GM18498 (cell line): ENCODE results near the gene TRIM17.

Experiments used
- ATAC-seq: cut with Tn5 transposase; IDR thresholded peaks from one replicate; pipeline ENCODE4 v1.9.1; 2021; ENCODE audit warnings: mild to moderate bottlenecking, moderate library complexity; ENCODE audit not compliant: unreplicated experiment

TRIM17 gene

DNA sequence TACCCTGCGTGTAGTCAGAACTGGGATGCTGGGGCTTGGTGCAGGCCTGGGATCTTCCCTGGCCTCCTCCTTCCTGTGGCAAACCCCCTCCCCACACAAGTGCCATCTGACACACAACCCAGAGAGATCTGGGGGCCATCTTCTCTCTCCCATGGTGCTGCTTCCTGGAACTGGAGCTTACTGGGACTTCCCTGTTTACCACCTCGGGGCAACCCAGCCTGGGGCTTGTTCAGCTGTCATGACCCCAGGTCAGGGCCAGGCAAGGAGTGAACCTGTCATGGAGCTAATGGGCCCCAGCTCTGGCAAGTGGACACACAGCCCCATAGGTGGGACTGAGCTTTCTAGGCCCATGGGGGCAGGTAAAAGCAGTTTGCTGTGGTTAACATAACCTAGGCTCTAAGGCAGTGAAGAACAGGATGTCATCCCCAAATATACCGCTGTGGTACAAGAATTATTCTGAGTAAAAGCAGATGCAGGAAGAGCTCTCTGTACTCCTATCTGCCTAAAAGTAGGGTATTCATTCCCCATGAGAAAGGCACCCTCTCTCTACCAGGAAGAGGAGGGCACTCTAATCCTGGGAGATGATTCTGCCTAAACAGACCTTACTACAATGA lies 12.4 kb downstream of the TRIM17 start:
- ATAC-seq = no peak

DNA sequence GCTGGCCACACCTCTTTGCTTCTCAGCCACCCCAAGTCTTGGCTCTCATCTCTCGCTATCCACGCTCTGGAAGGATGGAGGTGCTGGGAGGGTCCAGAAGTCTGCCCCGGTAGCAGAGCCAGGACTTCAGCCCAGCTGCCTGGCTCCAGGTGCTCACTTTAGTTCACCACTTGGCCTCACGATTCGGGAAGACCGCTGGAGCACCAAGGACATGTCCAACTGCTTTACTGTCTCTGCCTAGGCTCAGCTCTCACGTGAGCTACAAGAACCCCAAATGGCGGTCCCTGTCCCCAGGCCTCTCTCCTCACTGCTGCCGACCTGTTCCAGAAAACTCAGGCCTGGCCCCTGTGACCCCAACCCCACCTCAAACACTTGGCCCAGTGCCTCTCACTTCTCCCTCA lies 13.4 kb downstream of the TRIM17 start:
- no peak for ATAC-seq

DNA sequence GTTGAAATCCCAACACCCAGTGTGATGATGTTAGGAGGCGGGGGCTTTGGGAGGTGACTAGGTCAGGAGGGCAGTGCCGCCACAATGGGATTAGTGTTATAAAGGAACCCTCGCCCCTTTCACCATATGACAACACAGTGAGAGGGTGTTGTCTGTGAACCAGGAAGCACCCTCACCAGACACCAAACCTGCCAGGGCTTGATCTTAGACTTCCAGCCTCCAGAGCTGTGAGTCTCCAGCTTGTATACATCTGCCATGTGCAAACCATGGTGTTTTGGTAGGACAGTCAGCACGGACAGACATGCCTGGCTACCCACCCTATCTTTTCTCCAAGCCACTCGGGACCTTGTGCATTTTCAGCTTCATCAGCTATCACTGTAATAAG lies 14.0 kb downstream of the TRIM17 start:
- ATAC-seq = no peak

DNA sequence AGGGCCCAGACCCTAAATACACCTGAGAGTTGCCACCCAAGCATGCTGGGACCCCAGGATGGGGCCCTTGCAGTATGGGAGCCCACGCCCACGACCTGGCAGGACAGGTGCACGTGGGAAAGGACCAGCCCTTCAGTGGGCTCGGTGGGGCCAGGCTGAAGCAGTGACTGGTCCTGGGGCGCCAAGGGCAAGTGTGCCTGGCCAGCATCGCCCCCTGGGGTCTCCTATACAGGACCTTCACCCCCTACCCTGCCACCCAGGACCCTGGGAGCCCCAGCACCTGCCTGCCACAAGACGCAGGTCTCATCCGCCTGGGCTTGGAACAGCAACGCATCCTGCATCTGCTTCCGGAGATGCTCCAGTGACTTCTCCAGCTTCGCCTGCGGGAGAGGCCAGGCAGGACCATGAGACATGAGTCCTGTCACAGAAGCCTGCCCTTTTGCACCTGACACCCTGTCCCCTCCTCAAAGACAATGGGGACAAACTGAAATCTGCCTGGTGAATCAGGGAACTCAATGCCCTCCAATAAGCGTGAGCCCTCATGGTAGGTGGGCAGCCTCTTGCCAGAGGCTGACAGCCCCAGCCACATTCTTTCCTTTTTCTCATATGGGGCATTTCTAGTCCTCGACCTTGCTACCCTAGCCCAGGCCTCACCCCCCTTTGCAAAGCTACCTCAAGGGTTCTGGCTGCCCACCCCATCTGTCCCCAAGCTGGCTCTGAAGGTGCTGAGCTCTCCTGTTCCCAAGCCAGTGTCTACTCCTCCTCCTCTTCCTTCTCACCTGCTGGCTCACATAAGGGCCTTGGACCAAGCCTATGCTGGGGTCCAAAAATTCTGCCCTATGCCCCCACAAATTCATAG lies 14.7 kb downstream of the TRIM17 start:
- ATAC-seq = no peak

DNA sequence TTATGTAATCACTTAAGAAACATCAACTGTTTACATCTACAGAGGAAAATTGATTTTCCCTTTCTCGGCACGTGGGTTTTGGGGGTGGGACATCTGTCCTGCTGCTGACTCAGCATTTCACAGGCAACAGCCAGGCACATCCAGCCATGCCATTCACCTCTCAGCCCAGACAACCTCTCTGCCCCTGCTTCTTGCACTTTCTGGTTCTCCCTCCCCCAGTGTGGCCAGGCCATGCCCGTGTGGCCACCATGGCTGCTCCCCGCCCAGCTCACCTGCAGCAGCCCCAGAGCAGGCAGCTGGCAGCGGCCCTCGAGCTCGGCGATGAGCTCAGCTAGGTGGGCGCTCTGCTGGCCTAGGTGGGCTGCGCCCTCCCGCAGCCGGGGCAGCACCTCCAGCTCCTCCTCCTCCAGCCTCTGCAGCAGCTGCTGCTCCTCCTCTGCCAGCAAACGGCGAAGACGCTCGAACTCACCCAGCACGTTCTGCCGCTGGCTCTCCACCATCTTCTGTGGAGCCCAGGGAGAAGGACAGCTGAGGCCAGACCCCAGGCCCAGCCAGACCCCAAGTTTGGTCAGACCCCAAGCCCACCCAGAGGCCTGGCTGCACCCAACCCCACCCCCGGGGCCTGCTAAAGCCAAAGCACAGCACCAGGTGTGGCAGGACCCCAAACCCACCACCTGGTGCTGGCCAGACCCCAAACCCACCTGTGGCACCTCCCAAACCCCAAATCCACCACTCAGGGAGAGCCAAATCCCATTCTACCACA lies 15.8 kb downstream of the TRIM17 start:
- no peak for ATAC-seq

DNA sequence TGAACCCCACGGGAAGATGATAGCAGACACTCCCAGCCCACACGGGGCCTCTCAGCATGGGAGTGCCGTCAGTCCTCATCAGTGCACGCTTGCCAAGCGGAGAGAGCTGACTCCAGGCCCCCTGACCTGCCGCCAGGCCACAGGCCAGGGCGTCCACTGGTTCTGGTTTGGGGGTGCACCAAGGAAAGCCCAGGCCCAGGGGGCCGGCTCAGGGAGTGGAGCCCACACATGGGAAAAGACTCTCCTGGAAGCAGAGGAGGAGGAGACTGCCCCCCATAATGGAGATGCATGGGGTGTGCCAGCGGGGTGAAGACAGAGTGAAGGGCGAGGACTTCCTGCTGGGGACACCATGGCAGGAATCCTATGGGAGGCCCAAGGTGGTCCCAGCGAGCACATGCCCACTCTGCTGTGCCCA lies 16.4 kb downstream of the TRIM17 start:
- no peak for ATAC-seq

DNA sequence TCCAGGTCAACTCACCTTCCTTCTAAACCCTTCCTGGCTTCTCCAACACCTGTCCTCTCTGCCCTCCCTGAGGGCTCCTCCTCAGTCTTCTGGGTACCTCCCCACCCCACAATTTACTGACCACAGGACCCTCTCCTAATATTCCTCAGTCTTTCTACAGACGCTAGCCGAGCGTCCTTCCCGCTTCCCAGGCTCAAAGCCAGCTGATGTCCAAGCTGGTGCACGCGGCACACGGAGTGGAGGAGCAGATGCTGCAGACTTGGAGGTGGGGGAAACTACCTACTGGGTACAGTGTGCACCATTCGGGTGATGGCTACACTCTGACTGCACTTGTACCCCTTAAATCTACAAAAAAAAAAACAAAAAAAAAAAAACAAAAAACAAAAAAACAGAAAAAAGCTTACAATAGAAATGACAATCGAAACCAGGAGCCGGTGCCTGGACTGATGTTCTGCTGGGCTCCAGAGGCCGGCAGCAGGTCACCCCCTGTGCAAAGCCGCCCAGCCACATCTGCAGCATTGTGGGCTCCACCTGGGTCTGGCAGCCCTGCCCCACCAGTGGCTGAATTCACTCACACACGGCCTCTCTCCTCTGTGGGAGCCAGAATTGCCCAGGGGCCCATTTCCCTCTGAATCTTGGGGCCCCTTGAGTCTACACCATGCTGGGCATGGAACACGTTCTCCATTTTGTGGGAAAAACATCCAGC lies 17.0 kb downstream of the TRIM17 start:
- no peak for ATAC-seq

DNA sequence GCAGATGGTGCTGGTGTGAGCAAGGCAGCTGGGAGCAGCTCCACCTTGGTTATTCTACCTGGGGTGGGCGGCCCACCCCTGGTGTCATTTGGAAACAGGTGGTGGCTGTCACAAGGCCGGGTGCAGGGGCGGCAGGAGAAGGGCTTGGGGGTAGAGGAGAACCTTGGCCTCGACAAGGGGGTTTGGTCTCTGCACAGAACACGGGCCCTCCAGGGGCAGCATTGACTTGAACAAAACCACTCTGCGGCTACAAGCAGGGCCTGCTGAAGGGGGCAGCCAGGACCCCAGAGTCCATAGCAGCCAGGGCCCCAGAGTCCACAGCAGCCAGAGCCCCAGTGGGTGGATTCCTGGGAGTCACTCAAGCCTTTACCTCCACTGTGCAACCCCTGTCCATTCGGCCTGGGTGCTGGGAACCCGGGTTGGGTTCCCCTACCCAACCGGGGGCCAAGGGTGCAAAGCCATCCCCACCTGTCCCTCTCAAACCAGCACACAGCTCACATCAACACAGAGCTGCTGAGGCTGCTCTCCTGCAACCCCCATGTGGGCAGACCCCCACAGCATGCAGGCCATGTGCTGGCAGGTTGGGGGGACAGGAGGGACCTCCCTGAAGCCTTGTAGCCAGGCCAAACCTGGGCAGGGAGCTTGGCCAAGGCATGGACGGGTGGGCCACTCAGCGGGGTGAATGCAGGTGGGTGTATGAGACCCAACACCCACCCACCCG lies 17.8 kb downstream of the TRIM17 start:
- ATAC-seq = no peak

DNA sequence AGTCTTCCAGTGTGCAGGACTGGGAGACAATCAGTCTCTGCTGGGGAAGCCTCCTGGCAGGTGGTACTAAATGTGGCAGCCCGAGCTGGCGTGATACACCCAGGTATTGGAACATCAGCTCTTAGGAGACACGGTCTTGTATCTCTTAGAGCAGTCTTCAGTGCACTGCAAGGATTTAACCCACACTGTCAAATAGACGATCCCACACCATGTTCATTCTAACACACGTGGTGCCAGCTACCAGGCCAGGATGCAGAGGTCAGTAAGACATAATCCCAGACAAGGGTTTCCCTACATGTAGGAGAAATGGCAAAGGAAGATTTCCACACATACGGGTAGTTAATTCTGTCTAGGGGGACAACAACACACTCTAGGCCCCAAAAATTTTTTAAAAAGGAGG lies 18.7 kb downstream of the TRIM17 start:
- no peak for ATAC-seq

DNA sequence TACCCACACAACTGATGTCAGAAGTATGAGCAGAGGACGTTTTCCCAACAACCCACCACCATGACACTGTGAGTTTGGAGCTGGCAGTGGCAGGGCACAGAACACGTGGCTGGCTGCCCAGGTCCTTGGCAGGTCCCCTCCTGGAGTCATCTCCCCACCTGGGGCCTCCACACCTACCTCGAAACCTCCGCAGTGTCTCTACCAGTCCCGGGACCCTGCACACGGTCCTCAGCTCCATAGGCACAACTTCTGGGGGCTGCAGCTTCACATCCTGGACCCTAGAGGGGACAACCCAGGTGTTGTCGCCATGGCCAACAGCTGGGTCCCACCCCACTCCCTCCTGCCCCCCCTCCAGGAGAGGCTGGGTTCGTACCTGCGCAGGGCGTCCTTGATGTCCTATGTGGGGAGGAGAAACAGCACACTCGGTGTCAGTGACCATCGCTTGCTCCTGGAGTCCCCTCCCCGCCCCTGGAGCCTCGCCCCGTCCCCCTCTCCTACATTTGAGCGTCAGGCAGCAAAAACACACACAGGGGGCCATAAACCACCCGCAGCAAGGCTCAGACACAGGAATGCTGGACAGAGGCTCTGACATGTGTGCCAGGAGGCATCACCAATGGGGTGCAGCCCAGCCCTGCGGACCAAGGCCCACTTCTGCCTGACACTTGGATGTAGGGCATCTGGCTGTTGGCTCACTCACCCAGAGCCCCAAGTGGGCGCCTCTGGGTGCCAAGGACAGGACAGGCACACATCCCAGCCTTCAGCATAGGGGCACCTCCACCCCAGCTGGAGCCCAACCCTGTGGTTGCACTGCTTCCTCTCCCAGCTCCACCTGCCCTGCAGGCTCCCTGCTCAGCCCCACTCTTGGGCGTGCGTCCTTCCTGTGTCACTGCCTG lies 19.6 kb downstream of the TRIM17 start:
- ATAC-seq = no peak

DNA sequence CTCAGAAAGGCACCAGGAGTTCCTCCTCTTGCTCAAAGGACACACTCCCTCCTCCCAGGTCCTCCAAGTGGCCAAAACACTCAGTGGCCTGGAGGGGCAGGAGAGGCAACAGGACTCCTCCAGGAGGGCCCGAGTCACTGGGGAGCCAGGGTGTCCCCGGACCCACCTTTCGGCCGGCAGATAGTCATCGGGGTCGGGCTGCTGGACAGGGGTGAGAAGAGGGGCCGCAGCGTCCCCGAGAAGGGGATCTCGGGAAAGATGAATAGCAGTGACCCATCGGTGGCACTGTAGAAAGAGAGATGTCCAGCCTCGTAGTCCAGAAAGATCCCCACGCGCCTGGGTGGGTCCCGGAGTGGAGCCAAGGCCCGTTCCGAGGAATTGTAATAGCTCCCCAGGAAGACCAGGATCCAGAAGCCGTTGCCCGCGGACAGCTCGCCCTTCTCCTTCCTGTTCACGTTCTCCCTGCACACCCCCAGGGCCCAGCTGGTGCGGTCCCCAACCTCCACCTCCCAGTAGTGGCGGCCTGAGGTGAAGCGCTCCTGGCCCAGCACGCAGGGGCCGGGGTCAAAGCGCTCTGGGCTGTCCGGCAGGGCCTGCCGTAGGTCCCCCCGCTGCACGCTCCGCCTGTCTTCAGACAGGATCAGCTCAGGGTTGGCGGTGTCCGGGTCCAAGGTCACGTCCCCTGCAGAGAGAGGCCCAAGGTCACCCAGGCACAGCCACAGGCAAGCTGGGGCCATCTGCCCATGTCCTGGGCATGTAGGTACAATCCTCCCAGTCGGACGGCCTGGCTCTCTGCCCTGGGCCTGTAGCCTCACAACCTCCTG lies 21.9 kb downstream of the TRIM17 start:
- ATAC-seq = no peak

DNA sequence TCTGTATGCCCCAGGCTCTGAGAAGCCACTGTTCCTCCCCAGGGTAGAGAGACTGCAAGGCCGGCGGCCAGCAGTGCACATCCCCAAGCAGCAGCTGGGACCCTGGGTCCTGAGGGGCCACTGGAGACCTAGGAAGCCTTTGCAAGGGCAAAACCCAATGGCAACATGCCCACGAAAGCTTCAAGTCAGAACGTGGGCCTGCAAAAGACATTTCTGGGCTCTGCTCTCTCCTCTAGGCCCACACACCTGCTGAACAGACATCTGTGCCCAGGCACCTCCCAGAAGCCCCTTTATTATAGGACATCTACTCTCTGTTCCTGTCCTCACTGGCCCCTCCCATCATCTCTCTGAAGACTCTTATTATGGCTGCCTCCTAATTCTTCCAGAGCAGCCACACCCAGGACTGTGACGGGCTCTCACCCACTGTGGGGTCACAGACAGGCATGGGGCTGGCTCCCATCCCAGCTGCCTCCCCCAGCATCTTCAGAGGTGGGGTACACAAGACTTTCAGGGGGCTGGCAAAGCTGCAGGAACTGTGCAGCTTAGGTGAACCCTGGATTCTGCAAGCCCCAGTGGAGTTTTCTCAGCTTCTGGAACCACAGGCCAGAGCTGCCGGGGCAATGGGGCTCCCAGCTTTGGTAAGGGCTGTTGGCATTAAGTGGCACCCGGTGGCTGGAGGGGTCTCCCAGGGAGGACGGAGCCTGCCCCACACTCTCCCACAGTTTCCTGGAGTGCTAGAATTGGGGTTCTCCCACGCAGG lies 22.7 kb downstream of the TRIM17 start:
- no peak for ATAC-seq

DNA sequence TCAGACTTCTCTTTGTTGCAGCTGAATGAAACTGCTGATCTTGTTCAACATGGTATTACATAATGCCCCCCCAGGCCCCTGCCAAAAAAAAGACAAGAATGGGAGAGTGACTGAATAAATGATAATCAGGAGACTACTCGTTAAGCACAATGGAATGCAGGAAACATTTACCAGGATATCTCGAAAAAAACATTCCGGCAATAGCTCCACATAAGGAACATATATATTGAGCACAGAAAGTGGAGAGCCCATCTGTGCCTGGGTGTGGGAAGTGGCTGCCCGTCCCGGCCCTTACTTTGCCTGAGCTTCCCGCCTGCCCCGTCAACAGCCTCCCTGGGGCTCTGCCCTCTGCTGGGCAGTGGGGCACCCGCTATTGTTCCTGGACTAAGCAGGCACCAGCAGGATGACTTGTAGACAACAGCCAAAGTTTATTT lies 23.4 kb downstream of the TRIM17 start:
- ATAC-seq = no peak

DNA sequence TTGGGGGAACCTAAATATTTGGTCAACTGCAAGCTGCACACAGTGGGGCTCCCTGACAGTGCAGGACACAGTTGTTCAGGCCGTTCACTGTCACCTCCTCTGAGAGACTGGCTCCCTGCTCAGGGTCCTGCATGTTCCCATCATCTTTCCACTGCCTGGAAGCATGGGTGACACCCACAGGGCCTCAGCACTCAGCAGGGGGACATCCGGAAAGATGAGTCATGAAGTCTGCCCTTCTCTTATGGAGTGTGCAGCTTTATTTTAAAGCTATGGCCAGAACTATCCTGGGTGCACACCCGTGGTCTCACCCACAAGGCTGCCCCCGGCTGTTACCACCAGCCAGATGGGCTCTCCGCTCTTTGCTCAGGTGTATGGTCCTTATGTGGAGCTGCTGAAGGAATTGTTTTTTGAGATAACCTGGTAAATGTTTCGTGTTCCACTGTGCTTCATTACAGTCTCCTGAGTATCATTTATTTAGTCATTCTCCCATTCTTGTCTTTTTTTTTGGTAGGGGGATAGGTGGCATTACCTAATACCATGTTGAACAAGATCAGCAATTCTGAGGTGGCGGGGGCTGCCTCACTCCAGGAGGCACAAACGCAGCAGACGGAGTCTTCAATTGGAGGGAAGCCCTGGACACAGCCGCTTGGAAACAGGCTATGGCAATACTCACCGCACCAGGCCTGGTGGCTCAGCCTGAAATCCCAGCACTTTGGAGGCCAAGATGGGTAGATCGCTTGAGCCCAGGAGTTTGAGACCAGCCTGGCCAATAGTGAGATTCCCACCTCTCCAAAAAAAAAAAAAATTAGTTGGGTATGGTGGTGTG lies 24.3 kb downstream of the TRIM17 start:
- ATAC-seq = no peak

DNA sequence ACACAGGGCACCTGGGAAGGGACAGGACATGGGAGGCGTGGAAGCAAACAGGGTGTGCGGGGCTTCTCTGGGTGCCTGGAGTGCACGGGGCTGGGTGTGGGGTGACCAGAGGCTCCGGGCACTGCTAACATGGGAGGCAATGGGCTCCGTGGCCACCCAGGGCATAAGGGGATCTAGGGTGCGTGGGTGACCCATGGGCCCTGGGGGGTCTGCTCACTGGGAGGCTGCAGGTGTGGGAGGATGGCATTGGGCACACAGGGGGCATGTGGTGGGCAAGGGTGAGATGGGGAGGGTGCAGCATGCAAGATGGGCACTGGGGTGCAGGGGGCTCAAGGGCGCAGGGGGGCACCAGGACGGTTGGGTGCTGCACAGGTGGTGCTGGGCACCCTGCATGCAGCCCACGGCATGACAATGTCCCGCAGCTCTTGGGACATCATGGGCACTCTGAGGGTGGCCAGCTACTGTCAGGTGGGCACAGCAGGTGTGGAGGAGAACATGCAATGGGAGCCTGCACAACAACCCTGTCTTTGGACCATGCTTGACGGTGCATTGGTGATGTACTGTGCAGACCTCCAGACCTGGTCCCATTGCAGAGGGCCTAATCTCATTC lies 25.1 kb downstream of the TRIM17 start:
- ATAC-seq = no peak

DNA sequence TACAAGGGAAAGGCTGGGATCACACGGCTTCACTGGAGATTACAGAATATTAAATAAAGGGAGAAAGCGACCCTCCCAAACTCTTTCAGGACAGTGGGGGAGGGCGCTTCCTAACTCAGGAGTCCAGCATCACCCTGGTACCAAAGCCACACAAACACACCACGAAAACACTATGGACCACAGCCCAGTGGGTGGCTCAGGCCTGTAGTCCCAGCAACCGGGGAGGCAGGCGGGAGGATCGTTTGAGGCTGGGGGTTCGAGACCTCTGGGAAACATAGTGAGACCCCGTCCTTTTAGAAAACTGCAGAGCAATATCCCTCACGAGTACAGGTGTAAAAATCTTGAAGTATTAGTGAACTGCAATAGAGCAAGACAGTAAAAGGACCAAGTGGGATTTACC lies 26.0 kb downstream of the TRIM17 start:
- no peak for ATAC-seq

DNA sequence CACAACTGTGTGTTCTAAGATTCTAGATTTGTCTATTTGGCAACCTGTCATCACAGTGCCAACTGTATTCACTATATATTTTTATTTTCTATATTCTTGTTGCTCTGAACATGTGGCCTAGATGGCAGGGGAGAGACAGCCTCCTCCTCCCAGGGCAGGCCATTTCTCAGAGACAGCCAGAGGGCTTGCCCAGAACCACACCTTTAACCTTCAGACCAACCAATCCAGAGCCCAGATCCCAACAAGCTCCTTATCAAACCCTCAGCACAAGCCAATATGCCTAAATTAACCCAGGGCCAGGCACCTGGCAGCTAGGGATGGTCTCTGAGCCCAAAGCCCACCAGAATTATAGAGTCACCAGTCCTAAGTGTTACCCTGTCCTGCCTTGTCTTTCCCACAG lies 29.3 kb downstream of the TRIM17 start:
- ATAC-seq = no peak
